WTC11 (cell line): Measurements from ENCODE around the gene CENPF.

ENCODE experiments used
- ATF3 ChIP-seq: sonication (generic); formaldehyde crosslinking; conservative IDR thresholded peaks from 2 replicates; pipeline ENCODE4 v1.8.1; 2022; ENCODE audit warnings: mild to moderate bottlenecking, missing genetic modification reagents
- CREB1 ChIP-seq: sonication (generic); formaldehyde crosslinking; IDR thresholded peaks from 2 replicates; pipeline ENCODE4 v1.8.0; 2023; ENCODE audit warnings: mild to moderate bottlenecking, missing genetic modification reagents
- CTCF ChIP-seq: fragments of 200-600 bp; IDR thresholded peaks from 2 replicates; pipeline ENCODE4 v1.8.0; 2022; ENCODE audit warnings: antibody characterized with exemption
- NR1H2 ChIP-seq: sonication (generic); formaldehyde crosslinking; IDR thresholded peaks from 2 replicates; pipeline ENCODE4 v1.9.0; 2021; ENCODE audit warnings: mild to moderate bottlenecking, moderate library complexity, missing genetic modification reagents
- RELA ChIP-seq: sonication (generic); formaldehyde crosslinking; IDR thresholded peaks from 2 replicates; pipeline ENCODE4 v1.8.1; 2022; ENCODE audit warnings: missing genetic modification reagents, mild to moderate bottlenecking, borderline replicate concordance
- SP1 ChIP-seq: sonication (generic); formaldehyde crosslinking; conservative IDR thresholded peaks from 2 replicates; pipeline ENCODE4 v1.8.1; 2022; ENCODE audit warnings: missing genetic modification reagents
- ZNF425 ChIP-seq: fragments of 250-450 bp; sonication (Bioruptor Pico); conservative IDR thresholded peaks from 2 replicates; pipeline ENCODE4 v1.9.0; 2021; ENCODE audit warnings: mild to moderate bottlenecking
- TF ChIP-seq, protein P1 (sequence below): sonication (generic); formaldehyde crosslinking; IDR thresholded peaks from 2 replicates; pipeline ENCODE4 v1.8.1; 2022; ENCODE audit warnings: mild to moderate bottlenecking, moderate library complexity, missing genetic modification reagents
- TF ChIP-seq, protein P2 (sequence below): sonication (generic); formaldehyde crosslinking; conservative IDR thresholded peaks from 2 replicates; pipeline ENCODE4 v1.8.1; 2023; ENCODE audit warnings: mild to moderate bottlenecking, low read depth, missing genetic modification reagents, moderate library complexity
- TF ChIP-seq, protein P3 (sequence below): sonication (generic); formaldehyde crosslinking; IDR thresholded peaks from 2 replicates; pipeline ENCODE4 v1.8.1; 2023; ENCODE audit warnings: mild to moderate bottlenecking, moderate library complexity, missing genetic modification reagents
- TF ChIP-seq, protein P4 (sequence below): sonication (generic); formaldehyde crosslinking; IDR thresholded peaks from 2 replicates; pipeline ENCODE4 v1.8.0; 2022; ENCODE audit warnings: mild to moderate bottlenecking, missing genetic modification reagents

GRCh38 chr1:214683621-214684020 is 80.6 kb downstream of the CENPF start:
- TF ChIP-seq CTCF = no peak
- TF ChIP-seq, protein P1, sequence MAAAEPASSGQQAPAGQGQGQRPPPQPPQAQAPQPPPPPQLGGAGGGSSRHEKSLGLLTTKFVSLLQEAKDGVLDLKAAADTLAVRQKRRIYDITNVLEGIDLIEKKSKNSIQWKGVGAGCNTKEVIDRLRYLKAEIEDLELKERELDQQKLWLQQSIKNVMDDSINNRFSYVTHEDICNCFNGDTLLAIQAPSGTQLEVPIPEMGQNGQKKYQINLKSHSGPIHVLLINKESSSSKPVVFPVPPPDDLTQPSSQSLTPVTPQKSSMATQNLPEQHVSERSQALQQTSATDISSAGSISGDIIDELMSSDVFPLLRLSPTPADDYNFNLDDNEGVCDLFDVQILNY (CRISPR knock-in tag) = no peak
- TF ChIP-seq, protein P2, sequence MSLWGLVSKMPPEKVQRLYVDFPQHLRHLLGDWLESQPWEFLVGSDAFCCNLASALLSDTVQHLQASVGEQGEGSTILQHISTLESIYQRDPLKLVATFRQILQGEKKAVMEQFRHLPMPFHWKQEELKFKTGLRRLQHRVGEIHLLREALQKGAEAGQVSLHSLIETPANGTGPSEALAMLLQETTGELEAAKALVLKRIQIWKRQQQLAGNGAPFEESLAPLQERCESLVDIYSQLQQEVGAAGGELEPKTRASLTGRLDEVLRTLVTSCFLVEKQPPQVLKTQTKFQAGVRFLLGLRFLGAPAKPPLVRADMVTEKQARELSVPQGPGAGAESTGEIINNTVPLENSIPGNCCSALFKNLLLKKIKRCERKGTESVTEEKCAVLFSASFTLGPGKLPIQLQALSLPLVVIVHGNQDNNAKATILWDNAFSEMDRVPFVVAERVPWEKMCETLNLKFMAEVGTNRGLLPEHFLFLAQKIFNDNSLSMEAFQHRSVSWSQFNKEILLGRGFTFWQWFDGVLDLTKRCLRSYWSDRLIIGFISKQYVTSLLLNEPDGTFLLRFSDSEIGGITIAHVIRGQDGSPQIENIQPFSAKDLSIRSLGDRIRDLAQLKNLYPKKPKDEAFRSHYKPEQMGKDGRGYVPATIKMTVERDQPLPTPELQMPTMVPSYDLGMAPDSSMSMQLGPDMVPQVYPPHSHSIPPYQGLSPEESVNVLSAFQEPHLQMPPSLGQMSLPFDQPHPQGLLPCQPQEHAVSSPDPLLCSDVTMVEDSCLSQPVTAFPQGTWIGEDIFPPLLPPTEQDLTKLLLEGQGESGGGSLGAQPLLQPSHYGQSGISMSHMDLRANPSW (CRISPR knock-in tag) = no peak
- TF ChIP-seq, protein P3, sequence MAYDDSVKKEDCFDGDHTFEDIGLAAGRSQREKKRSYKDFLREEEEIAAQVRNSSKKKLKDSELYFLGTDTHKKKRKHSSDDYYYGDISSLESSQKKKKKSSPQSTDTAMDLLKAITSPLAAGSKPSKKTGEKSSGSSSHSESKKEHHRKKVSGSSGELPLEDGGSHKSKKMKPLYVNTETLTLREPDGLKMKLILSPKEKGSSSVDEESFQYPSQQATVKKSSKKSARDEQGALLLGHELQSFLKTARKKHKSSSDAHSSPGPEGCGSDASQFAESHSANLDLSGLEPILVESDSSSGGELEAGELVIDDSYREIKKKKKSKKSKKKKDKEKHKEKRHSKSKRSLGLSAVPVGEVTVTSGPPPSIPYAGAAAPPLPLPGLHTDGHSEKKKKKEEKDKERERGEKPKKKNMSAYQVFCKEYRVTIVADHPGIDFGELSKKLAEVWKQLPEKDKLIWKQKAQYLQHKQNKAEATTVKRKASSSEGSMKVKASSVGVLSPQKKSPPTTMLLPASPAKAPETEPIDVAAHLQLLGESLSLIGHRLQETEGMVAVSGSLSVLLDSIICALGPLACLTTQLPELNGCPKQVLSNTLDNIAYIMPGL = no peak
- TF ChIP-seq NR1H2 (CRISPR knock-in tag) = no peak
- TF ChIP-seq CREB1 = no peak
- no peak for TF ChIP-seq ZNF425
- TF ChIP-seq SP1 = no peak
- TF ChIP-seq, protein P4, sequence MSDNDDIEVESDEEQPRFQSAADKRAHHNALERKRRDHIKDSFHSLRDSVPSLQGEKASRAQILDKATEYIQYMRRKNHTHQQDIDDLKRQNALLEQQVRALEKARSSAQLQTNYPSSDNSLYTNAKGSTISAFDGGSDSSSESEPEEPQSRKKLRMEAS (CRISPR knock-in tag) = no peak
- no peak for TF ChIP-seq RELA (CRISPR knock-in tag)
- no peak for TF ChIP-seq ATF3 (CRISPR knock-in tag)
